ENCODE data around the gene ZNF418. TPM values are rescaled to one million over a fixed set of nuclear protein-coding genes. Genes with fewer than 3 reads are reported as not detected.

The ZNF418 gene
- total RNA-seq, 1 experiment from 2014 or later: 20.8 TPM

DNA sequence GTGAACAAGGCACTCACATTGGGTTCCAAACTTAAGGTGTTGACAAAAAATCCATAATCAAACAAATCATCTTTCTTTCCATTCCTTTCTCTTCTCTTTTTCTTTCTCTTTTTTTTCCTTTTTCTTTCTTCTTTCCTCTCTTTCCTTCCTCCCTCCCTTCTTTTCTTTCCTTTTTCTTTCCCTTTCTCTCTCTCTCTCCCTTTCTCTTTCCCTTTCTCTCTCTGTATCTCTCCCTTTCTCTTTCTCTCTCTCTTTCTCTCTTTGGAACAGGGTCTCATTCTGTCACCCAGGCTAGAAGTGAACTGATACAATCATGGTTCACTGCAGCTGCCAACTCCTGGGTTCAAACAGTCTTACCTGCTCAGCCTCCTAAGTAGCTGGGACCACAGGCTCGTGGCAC lies 26.6 kb upstream of the ZNF418 start:
- no peak overlapping the region for H3K4me3 Mint-ChIP-seq
- CTCF ChIA-PET: no interaction called here

DNA sequence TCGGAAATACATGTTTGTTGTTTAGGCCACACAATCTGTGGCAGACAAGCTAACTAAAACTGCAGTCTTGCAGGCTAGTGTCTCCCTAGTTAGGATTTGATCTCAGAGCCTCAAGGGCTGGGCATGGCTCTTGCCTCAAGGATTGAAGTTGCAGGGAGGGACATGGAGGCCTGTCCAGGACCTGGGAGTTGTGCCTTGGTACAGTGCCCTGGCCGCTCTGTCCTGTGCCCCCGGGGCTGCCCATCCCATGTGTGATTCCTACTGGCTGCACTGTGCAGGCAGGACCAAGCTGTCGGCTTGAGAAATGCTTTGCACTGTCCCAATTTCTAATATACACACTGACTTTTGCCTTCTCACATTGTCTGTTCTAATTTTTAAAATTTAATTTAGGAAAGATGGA lies 19.8 kb upstream of the ZNF418 start:
- DNase-seq (ENCODE audit: low spot score) (no peak), ATAC-seq (no peak)
- peaks cover 53% of the 10 kb centered on the region for H3K27me3 Mint-ChIP-seq (ENCODE audit: low read depth)
- no peak overlapping the region for H3K4me3 Mint-ChIP-seq
- H3K36me3 Mint-ChIP-seq: peaks cover 14% of the 10 kb centered on the region
- H3K27ac Mint-ChIP-seq: no peak overlapping the region
- ChIA-PET CTCF (no interaction called here), POLR2A (no interaction called here)
- H3K9me3 Mint-ChIP-seq: peaks cover 50% of the 10 kb centered on the region
- TF ChIP-seq TP53 (CRISPR knock-in tag; IDR thresholded peaks at IDR 0.05): no peak
- no peaks in the 10 kb centered on the region for H3K4me1 Mint-ChIP-seq

More for the DNA sequence above, 26.6 kb upstream of the ZNF418 start:
- DNase-seq (ENCODE audit: low spot score) (no peak), ATAC-seq (no peak)
- H3K36me3 Mint-ChIP-seq: peaks cover 27% of the 10 kb centered on the region
- peaks cover 51% of the 10 kb centered on the region for H3K9me3 Mint-ChIP-seq
- POLR2A ChIA-PET: no interaction called here
- peaks cover 26% of the 10 kb centered on the region for H3K27me3 Mint-ChIP-seq (ENCODE audit: low read depth)
- no peak for TF ChIP-seq JUN (CRISPR knock-in tag; IDR thresholded peaks at IDR 0.05)
- TF ChIP-seq ZNF423 (CRISPR knock-in tag; IDR thresholded peaks at IDR 0.05): no peak
- H3K4me1 Mint-ChIP-seq: no peaks in the 10 kb centered on the region
- no peak overlapping the region for H3K27ac Mint-ChIP-seq

DNA sequence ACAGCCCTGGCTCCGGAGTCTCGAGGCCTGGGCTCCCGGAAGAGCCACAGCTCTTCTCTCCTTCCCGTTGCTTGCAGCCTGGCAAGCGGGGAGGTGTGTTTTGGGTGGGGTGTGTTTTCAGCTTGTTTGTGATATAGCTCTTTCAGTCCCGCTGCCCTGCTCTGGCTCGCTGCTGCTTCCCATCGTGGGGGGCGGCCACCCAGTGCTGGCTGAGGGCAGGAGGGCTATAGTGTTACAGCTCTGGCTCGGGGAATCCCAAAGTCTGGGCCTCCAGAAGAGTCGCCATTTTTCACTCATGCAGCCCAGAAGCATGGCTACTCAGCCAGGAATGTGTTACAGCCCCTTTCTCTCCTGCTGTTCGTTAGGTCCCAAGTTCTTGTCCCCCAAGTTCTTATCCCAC lies 14.5 kb upstream of the ZNF418 start:
- ChIA-PET CTCF (interaction anchor here (0.8 to 2.3 kb wide), 2 partner anchors 53 to 319 kb away, joined by 4 to 10 read pairs; partner anchors contain the start of gene ZNF606), POLR2A (interaction anchor here (1.0 kb wide), 1 partner anchor 53 kb away, joined by 3 read pairs; the partner anchor contains the start of gene ZNF606)
- Mint-ChIP-seq H3K27me3 (ENCODE audit: low read depth) (peaks cover 40% of the 10 kb centered on the region), H3K27ac (no peak overlapping the region), H3K36me3 (0 out of 2 replicates have a peak, but pooled peaks cover 3% of the 10 kb centered on the region), H3K4me3 (no peak overlapping the region), H3K9me3 (peaks cover 27% of the 10 kb centered on the region), H3K4me1 (peaks cover 13% of the 10 kb centered on the region)
- no peak for ATAC-seq
- TF ChIP-seq, protein P1, sequence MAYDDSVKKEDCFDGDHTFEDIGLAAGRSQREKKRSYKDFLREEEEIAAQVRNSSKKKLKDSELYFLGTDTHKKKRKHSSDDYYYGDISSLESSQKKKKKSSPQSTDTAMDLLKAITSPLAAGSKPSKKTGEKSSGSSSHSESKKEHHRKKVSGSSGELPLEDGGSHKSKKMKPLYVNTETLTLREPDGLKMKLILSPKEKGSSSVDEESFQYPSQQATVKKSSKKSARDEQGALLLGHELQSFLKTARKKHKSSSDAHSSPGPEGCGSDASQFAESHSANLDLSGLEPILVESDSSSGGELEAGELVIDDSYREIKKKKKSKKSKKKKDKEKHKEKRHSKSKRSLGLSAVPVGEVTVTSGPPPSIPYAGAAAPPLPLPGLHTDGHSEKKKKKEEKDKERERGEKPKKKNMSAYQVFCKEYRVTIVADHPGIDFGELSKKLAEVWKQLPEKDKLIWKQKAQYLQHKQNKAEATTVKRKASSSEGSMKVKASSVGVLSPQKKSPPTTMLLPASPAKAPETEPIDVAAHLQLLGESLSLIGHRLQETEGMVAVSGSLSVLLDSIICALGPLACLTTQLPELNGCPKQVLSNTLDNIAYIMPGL (CRISPR knock-in tag; IDR thresholded peaks at IDR 0.05): no peak
- TF ChIP-seq TCF7 (CRISPR knock-in tag; IDR thresholded peaks at IDR 0.05; ENCODE audit: low read depth): no peak
- no peak for TF ChIP-seq ESRRA (CRISPR knock-in tag; IDR thresholded peaks at IDR 0.05; ENCODE audit: borderline replicate concordance)
- TF ChIP-seq NR2C2 (CRISPR knock-in tag; IDR thresholded peaks at IDR 0.05): no peak
- no peak for TF ChIP-seq ETV6 (CRISPR knock-in tag; IDR thresholded peaks at IDR 0.05)
- TF ChIP-seq CREM (CRISPR knock-in tag; IDR thresholded peaks at IDR 0.05): no peak
- no peak for TF ChIP-seq FOXK1 (CRISPR knock-in tag; IDR thresholded peaks at IDR 0.05)
- no peak for DNase-seq (ENCODE audit: low spot score)

DNA sequence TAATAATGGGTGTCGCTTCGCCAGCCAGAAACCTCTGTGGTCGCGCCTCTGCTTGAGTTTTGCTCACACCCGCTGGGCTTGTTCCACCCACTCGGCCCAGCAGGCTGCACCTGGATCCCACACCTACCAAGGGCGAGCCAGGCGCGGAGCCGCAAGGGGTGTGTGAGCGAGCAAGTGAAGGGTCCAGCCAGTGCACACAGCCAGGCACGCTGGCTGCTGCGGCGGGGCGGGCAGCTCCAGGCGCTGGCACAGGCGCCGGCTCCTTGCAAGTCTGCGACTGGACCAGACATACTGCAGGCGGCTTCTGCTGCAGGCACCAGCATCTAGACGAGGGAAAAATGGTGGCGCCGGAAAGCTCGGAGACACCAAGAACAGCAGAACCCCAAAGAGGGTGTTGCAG lies 14.1 kb upstream of the ZNF418 start:
- CTCF ChIA-PET: interaction anchor here (0.8 to 2.3 kb wide), 2 partner anchors 53 to 320 kb away, joined by 4 to 10 read pairs; partner anchors contain the start of gene ZNF606
- peaks cover 36% of the 10 kb centered on the region for H3K27me3 Mint-ChIP-seq (ENCODE audit: low read depth)
- peaks cover 13% of the 10 kb centered on the region for H3K4me1 Mint-ChIP-seq
- no peak for ATAC-seq
- H3K9me3 Mint-ChIP-seq: peaks cover 22% of the 10 kb centered on the region
- DNase-seq (ENCODE audit: low spot score): no peak
- POLR2A ChIA-PET: interaction anchor here (1.0 kb wide), 1 partner anchor 53 kb away, joined by 3 read pairs; the partner anchor contains the start of gene ZNF606
- H3K36me3 Mint-ChIP-seq: 0 out of 2 replicates have a peak, but pooled peaks cover 3% of the 10 kb centered on the region
- H3K4me3 Mint-ChIP-seq: no peak overlapping the region
- TF ChIP-seq ZNF416 (CRISPR knock-in tag; IDR thresholded peaks at IDR 0.05): no peak
- TF ChIP-seq, protein P2, sequence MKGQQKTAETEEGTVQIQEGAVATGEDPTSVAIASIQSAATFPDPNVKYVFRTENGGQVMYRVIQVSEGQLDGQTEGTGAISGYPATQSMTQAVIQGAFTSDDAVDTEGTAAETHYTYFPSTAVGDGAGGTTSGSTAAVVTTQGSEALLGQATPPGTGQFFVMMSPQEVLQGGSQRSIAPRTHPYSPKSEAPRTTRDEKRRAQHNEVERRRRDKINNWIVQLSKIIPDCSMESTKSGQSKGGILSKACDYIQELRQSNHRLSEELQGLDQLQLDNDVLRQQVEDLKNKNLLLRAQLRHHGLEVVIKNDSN (CRISPR knock-in tag; IDR thresholded peaks at IDR 0.05): no peak
- TF ChIP-seq SP1 (CRISPR knock-in tag; conservative IDR thresholded peaks at IDR 0.05): no peak
- TF ChIP-seq RORB (CRISPR knock-in tag; IDR thresholded peaks at IDR 0.05): no peak
- no peak for TF ChIP-seq ELF4 (CRISPR knock-in tag; IDR thresholded peaks at IDR 0.05; ENCODE audit: low read depth)
- TF ChIP-seq, protein P3, sequence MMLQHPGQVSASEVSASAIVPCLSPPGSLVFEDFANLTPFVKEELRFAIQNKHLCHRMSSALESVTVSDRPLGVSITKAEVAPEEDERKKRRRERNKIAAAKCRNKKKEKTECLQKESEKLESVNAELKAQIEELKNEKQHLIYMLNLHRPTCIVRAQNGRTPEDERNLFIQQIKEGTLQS (CRISPR knock-in tag; conservative IDR thresholded peaks at IDR 0.05): no peak
- TF ChIP-seq, protein P4, sequence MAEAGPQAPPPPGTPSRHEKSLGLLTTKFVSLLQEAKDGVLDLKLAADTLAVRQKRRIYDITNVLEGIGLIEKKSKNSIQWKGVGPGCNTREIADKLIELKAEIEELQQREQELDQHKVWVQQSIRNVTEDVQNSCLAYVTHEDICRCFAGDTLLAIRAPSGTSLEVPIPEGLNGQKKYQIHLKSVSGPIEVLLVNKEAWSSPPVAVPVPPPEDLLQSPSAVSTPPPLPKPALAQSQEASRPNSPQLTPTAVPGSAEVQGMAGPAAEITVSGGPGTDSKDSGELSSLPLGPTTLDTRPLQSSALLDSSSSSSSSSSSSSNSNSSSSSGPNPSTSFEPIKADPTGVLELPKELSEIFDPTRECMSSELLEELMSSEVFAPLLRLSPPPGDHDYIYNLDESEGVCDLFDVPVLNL (CRISPR knock-in tag; IDR thresholded peaks at IDR 0.05; ENCODE audit: borderline replicate concordance, low read depth): no peak
- TF ChIP-seq CREB1 (CRISPR knock-in tag; IDR thresholded peaks at IDR 0.05): no peak
- H3K27ac Mint-ChIP-seq: no peak overlapping the region

All from WTC11 (cell line).